ENCODE results near the gene S100P.
"Not testable (repeated sequence)": the region's sequence is repeated elsewhere in the genome, so short reads cannot be mapped to it uniquely, and the experiment has no call there.

Gene S100P

DNA sequence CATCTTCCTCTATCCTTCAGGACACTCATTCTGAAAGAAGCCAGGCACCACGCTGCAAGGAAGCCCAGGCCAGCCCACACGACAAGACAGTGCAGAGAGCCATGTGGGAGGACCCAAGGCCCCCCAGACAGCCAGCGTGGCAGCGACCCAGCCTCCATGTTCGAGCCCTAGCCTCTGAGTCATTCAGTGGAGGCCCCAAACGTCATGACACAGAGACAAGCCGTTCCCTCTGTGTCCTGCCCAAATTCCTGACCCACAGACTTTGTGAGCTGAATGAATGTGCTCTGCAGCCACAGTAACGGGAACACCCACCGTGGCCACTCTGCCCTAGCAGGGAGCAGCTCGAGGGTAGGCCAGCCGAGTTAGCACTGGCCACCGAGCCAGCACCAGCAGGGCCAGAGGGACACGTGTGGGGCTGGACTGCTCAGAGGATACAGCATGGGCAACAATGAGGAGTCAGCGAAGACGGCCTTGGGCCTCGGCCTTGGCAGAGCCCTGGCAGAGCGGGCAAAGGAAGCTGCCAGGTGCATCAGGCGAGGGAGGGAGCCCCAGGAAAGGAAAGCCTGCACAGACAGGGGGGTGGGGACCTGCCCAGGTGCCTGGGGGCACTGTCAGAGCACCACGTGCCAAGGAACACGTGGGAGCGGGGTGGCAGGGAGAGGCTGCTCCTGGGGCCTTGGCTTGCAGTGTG, 30.9 kb downstream of the S100P start:
- DNase-seq (ENCODE audit: low read depth), result peak; percentile 61

- not testable (repeated sequence) for DNase-seq (ENCODE audit: low read depth)
Observed at GRCh38 chr4:6725427-6725961, 31.8 kb downstream of the S100P start.

- no peak for DNase-seq (ENCODE audit: low read depth)
Observed at GRCh38 chr4:6727081-6727942, 33.6 kb downstream of the S100P start.

- DNase-seq (ENCODE audit: low read depth), result no peak
Observed at GRCh38 chr4:6727943-6728250, 34.2 kb downstream of the S100P start.

- DNase-seq (ENCODE audit: low read depth), result no peak
Observed at GRCh38 chr4:6728320-6729029, 34.8 kb downstream of the S100P start.

- no peak for DNase-seq (ENCODE audit: low read depth)
Observed at GRCh38 chr4:6730603-6731317, 37.1 kb downstream of the S100P start.

DNA sequence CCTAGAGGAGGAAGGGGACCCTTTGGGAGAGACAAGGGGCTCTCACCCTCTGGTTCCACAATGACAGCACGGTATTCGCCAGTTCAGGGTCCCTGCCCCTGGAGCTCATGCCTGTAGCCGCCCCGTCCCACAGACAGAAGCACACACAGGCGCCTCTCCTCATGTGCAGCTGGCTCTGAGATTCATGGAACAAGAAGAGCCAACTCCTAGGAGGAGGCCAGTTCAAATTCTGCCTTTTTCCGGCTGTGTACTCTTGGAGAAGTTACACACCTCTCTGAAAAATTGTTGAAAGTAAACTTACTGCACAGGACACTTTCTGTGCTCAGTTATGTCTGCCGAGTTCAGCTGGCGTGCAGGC, 37.6 kb downstream of the S100P start:
- DNase-seq (ENCODE audit: low read depth), result no peak

DNA sequence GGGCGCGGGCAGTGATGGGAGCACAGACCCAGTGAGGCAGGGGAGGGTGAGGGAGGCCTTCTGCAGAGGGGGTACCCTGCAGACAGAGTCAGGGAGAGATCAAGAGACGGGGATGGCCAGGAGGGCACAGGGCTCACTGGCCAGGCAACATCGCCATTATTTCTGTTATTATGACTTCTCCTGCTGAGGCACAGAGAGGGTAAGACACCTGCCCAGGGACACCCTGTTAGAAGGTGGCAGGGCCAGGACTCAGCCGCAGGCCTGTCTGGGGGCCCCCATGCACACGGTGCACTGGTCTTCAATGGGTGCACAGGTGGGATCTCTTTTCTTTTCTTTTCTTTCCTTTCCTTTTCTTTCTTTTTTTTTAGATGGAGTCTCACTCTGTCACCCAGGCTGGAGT, 38.1 kb downstream of the S100P start:
- no peak for DNase-seq (ENCODE audit: low read depth)

- DNase-seq (ENCODE audit: low read depth), result peak; percentile 91
Observed at GRCh38 chr4:6732441-6733357, 39.0 kb downstream of the S100P start.

GRCh38 chr4:6733358-6734164, 39.9 kb downstream of the S100P start:
- DNase-seq (ENCODE audit: low read depth), result no peak

GRCh38 chr4:6734165-6734786, 40.6 kb downstream of the S100P start:
- no peak for DNase-seq (ENCODE audit: low read depth)

- DNase-seq (ENCODE audit: low read depth), result no peak
Observed at GRCh38 chr4:6739920-6740319, 46.2 kb downstream of the S100P start.

DNA sequence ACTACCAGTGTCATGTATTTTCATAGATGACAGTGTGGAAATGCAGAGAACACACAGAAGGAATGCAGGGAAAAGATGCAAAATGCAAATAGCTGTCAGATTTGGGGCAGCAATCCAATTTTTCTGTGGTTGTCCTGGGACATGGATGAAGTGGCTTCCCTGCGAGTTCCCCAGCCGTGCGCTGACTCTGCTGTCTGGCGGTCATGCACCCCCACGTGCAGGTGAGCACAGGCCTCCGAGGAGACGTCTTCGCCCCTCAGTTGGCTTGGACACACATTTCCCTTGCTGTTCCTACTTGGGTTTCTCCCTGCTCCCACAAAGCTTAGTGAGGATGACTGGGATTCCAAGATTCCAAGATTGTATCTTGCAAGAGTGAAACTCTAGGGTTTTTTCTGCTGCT, 46.7 kb downstream of the S100P start:
- DNase-seq (ENCODE audit: low read depth), result no peak

GRCh38 chr4:6742507-6742906, 48.8 kb downstream of the S100P start:
- DNase-seq (ENCODE audit: low read depth), result no peak

- no peak for DNase-seq (ENCODE audit: low read depth)
Observed at GRCh38 chr4:6742989-6743388, 49.3 kb downstream of the S100P start.
